KOPT-K1 (cell line): Measurements from ENCODE around the gene ADCY2.

Experiments used
- H3K27ac ChIP-seq: fragments of 200-600 bp; sonication (generic); 2 replicates; pipeline ENCODE4 v1.5.1; 2016; ENCODE audit warnings: antibody characterized with exemption, mild to moderate bottlenecking, low read depth, low read length; ENCODE audit not compliant: poor library complexity, severe bottlenecking
- H3K36me3 ChIP-seq: fragments of 200-600 bp; sonication (generic); 2 replicates; pipeline ENCODE4 v1.5.1; 2017; ENCODE audit warnings: antibody characterized with exemption, mild to moderate bottlenecking, low read length, moderate library complexity; ENCODE audit not compliant: insufficient read depth
- H3K9me3 ChIP-seq: fragments of 200-600 bp; sonication (generic); 2 replicates; pipeline ENCODE4 v1.5.1; 2017; ENCODE audit warnings: antibody characterized with exemption, low read length, mild to moderate bottlenecking; ENCODE audit not compliant: insufficient read depth, poor library complexity, severe bottlenecking

The ADCY2 gene

DNA sequence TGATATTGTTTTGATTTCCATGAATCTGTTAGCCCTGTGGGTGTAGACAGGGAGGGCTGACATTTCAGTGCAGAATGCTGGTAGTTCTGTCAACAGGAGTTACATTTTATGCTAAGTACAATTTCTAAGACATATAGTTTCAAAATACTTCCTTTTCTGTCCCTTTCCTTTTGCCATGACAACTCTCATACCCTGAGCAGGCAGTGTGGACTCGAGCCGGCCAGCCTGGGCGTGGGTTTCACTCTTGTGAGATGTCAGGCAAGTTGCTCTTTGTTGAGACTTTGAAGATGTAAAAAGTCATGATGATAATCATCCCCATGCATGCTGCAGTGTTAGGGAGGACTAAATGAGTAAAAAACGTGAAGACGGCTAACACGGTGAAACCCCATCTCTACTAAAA, 257.1 kb downstream of the ADCY2 start:
- Histone ChIP-seq H3K36me3 (no peaks in the 10 kb centered on the region), H3K9me3 (no peaks in the 10 kb centered on the region), H3K27ac (no peak overlapping the region)

GRCh38 chr5:7657153-7657552, 261.2 kb downstream of the ADCY2 start:
- Histone ChIP-seq H3K27ac (no peak overlapping the region), H3K9me3 (no peaks in the 10 kb centered on the region), H3K36me3 (no peaks in the 10 kb centered on the region)

DNA sequence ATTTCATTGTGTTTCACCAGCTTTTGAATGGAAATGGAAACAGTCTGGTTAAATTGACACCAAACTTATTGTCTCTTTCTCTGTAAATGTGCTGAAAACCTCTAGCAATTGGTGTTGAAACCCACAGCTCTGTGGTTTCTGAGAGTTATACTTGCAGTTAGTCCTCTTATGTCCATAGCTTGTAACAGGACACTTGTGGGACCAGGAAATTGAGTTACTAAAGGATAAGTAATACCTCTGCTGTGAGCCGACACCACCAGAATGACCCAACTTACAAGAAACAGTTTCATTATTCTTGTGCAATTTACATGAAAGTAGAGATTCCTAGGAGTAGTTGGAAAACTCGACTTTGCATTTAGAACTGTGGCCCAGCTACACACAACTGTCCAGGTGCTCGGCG, 263.5 kb downstream of the ADCY2 start:
- no peaks in the 10 kb centered on the region for H3K36me3 ChIP-seq
- no peak overlapping the region for H3K27ac ChIP-seq
- no peaks in the 10 kb centered on the region for H3K9me3 ChIP-seq

GRCh38 chr5:7662289-7662688, 266.4 kb downstream of the ADCY2 start:
- Histone ChIP-seq H3K36me3 (no peaks in the 10 kb centered on the region), H3K27ac (no peak overlapping the region), H3K9me3 (no peaks in the 10 kb centered on the region)

- Histone ChIP-seq H3K9me3 (no peaks in the 10 kb centered on the region), H3K27ac (no peak overlapping the region), H3K36me3 (no peaks in the 10 kb centered on the region)
Measured at GRCh38 chr5:7663808-7664207, 267.9 kb downstream of the ADCY2 start.

GRCh38 chr5:7664208-7664607, 268.3 kb downstream of the ADCY2 start:
- H3K9me3 ChIP-seq = no peaks in the 10 kb centered on the region
- H3K27ac ChIP-seq = no peak overlapping the region
- no peaks in the 10 kb centered on the region for H3K36me3 ChIP-seq

- H3K9me3 ChIP-seq = no peaks in the 10 kb centered on the region
- H3K27ac ChIP-seq = no peak overlapping the region
- no peaks in the 10 kb centered on the region for H3K36me3 ChIP-seq
Measured at GRCh38 chr5:7667216-7667767, 271.4 kb downstream of the ADCY2 start.

DNA sequence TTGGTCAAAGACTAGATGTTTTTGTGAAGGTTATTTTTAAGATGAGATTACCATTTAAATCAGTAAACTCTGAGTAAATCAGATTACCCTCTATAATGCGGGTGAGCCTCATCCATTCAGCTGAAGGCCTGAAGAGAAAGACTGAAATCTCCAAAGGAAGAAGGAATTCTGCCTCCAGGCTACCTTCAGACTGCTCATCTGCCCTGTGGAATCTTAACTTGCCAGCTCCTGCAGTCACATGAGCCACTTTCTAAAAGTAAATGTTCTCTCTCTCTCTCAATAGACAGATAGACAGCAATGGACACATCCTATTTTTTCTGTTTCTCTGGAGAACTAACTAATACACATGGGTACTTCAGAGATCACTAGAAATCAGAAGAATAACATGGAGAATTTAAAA, 272.2 kb downstream of the ADCY2 start:
- Histone ChIP-seq H3K36me3 (no peaks in the 10 kb centered on the region), H3K27ac (no peak overlapping the region)

DNA sequence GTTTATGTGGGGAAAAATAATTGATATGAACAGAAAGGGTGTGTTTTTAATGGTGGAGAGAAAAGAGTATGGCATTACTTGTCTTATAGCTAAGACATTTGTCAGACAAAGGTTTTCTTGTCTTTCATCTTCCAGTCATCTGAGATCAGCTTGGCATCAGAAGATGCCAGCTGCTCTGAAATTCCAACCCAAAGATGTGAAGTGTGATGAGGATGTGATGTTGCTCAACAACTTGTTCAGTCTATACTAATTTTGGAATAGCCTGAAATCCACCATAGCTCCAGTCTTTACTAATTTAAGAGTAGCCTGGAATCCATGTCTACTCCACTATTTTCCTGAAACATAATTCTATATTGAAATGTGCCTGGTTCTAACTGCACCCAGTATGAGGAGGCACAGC, 272.7 kb downstream of the ADCY2 start:
- Histone ChIP-seq H3K36me3 (no peaks in the 10 kb centered on the region), H3K27ac (no peak overlapping the region), H3K9me3 (no peaks in the 10 kb centered on the region)

More for the DNA sequence above, 272.2 kb downstream of the ADCY2 start:
- no peaks in the 10 kb centered on the region for H3K9me3 ChIP-seq

GRCh38 chr5:7671381-7671993, 275.5 kb downstream of the ADCY2 start:
- Histone ChIP-seq H3K27ac (no peak overlapping the region), H3K9me3 (no peaks in the 10 kb centered on the region), H3K36me3 (no peaks in the 10 kb centered on the region)

GRCh38 chr5:7673658-7674057, 277.7 kb downstream of the ADCY2 start:
- H3K9me3 ChIP-seq = no peaks in the 10 kb centered on the region
- H3K27ac ChIP-seq = no peak overlapping the region
- H3K36me3 ChIP-seq = no peaks in the 10 kb centered on the region

DNA sequence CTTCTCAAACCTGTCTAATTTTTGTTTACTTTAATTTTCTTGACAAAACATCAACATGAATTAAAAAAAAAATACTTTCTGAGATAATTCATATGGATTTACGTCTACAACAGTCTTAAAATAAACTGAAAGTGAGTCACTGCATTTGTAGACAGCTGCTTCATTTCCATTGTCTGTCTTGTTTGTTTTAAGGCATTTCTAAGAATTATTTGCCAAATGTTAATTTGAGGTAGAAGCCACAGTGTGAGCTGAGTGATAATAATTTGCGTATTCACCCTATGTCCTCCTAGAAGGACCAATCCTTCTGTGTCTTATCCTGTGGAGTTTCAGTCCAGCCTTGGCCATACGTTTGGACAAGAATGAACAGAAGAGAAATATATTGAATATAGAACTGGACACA, 280.5 kb downstream of the ADCY2 start:
- Histone ChIP-seq H3K9me3 (no peaks in the 10 kb centered on the region), H3K36me3 (no peaks in the 10 kb centered on the region), H3K27ac (no peak overlapping the region)

DNA sequence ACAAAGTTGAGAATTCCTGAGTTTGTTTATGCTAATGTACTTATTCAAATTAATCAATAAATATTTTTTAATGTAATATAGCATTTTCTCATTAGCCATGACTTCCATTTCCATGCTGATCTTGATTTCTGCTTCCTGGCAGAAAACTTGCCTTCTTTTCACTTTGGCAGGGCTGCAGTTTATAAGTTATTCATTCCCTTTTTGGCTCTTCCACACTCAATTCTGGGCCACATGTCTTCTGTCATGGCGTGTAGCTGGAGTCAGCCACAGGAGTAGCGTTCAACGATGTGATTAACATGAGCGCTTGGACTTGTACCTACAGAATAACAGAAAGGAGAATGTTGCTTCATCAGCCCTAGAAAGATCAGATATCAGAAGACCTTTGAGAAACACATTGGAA, 282.1 kb downstream of the ADCY2 start:
- Histone ChIP-seq H3K27ac (no peak overlapping the region), H3K36me3 (no peaks in the 10 kb centered on the region), H3K9me3 (no peaks in the 10 kb centered on the region)

GRCh38 chr5:7679663-7680062, 283.7 kb downstream of the ADCY2 start:
- Histone ChIP-seq H3K9me3 (no peaks in the 10 kb centered on the region), H3K36me3 (no peaks in the 10 kb centered on the region), H3K27ac (no peak overlapping the region)

- H3K27ac ChIP-seq = no peak overlapping the region
- no peaks in the 10 kb centered on the region for H3K36me3 ChIP-seq
- H3K9me3 ChIP-seq = no peaks in the 10 kb centered on the region
Measured at GRCh38 chr5:7680260-7680659, 284.3 kb downstream of the ADCY2 start.

DNA sequence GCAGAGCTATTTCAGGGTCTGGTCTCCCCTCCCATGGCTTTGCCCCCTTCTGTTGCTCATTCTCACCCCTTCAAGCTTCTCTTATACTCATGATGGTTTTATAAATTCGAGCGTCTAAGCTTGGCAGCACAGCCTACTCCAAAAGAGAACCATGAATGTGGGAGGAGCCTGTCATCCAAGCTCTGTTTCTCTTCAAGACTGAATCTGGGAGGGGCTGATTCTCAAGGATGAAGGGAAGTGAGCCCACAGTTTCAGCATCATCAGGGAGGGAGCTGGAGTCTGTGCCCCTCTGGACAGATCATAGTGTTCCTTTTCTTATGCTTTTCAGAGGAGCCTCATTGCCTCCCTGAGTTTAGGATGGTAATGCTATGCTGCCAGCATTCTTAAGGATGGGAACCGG, 286.4 kb downstream of the ADCY2 start:
- H3K27ac ChIP-seq = no peak overlapping the region
- no peaks in the 10 kb centered on the region for H3K9me3 ChIP-seq
- no peaks in the 10 kb centered on the region for H3K36me3 ChIP-seq
